Measurements from ENCODE around the gene MYO1D.

MYO1D gene

DNA sequence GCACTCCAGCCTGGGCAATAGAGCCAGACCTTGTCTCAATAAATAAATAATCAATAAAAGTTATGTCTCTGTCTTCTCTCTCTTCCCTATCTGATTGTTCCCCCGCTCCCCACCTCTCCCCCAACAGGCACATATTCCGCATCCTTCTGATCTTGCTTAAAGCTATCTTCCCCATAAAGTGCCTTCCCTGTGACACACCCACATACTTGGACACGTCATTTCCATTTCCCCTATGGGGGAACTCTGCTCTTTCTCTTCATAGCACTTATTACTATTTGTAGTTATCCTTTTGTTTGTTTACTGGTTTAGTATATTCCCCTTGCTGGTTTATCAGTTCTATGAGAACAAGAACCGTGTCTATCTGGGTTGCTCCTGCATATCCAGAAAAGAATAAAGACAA is 14.9 kb downstream of the MYO1D start:
- no peak overlapping the region for H3K4me3 ChIP-seq (replicated peaks in 1 of 2; ENCODE audit: low read depth in 2 of 2, low read length in 2 of 2)
- no peak for DNase-seq (ENCODE audit: low read depth in 2 of 2)
- TF ChIP-seq, protein P1, sequence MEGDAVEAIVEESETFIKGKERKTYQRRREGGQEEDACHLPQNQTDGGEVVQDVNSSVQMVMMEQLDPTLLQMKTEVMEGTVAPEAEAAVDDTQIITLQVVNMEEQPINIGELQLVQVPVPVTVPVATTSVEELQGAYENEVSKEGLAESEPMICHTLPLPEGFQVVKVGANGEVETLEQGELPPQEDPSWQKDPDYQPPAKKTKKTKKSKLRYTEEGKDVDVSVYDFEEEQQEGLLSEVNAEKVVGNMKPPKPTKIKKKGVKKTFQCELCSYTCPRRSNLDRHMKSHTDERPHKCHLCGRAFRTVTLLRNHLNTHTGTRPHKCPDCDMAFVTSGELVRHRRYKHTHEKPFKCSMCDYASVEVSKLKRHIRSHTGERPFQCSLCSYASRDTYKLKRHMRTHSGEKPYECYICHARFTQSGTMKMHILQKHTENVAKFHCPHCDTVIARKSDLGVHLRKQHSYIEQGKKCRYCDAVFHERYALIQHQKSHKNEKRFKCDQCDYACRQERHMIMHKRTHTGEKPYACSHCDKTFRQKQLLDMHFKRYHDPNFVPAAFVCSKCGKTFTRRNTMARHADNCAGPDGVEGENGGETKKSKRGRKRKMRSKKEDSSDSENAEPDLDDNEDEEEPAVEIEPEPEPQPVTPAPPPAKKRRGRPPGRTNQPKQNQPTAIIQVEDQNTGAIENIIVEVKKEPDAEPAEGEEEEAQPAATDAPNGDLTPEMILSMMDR (IDR thresholded peaks at IDR 0.05; ENCODE audit: low read depth, low read length) = no peak

DNA sequence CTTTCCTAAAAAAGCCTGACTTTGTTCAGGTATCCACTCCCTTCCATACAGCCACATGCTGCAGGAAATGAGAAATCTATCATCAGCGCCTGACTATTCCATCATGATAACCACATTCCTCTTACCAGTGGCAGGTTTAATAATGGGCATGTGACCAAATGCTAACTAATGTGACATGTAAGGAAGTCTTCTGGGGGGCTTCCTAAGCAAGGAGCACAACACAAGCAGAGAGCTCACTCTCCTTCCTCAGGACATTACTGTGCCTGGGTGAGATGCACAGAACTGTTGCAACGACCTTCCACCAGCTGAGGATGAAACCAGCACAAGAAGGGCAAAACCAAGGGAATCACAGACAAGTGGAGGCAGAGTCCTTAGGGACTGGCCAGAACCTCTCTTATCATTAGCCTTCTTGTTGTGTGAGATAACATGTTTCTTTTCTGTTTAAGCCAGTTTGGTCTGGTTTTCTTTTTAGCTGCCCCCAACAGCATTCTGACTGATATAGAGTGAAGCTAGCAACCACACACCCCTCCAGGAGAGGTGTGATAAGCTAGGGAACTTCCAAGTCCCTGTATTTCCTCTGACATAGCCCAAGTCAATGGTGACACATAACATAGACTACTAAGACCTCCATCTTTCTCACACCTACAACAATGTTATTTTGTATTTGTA is 16.9 kb downstream of the MYO1D start:
- no peak for DNase-seq (ENCODE audit: low read depth in 2 of 2)
- TF ChIP-seq, protein P1 (IDR thresholded peaks at IDR 0.05; ENCODE audit: low read depth, low read length) = no peak
- no peak overlapping the region for H3K4me3 ChIP-seq (replicated peaks in 1 of 2; ENCODE audit: low read depth in 2 of 2, low read length in 2 of 2)

DNA sequence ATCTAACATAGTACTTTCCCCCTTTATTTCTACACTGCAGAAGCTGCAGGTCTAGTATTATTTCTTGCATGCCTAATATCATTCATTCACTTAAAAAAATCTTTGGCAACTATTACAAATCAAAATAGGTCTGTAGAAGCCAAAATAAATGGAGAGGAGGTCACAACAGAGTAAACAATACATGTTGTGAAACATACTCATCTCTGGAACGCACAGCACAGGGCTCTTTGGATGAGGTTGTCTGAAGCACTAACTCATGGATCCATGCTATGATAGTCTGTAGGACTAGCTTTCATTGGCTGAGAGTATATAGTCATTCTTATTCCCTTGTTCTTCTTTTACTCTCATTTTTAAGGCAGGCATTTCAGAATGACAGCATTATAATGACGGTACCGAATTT is 21.3 kb downstream of the MYO1D start:
- DNase-seq (ENCODE audit: low read depth in 2 of 2) = no peak
- TF ChIP-seq, protein P1 (IDR thresholded peaks at IDR 0.05; ENCODE audit: low read depth, low read length) = no peak

DNA sequence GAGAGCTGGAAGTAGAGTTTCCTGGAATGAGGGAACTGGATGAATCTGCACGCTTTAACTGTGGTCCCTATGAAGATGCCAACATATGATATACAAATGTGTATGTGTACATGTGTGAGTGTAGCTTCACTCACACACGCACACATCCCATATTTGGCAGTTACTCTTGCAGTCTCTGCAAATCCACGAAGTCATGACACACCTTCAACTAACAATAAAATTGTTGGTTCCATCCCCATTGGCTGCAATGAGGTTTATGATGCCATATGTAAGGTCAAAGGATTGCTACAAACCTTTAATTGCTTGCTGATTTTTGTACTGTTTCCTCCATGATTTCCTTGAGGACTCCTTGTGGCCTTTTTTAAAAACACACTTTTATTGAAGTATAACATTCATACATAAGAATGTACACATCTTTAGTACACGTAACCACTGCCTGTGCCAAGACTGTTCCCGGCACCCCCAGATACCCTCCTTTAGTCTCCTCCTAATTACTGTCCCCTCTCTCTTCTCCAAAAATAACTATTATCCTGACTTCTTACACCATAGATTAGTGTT is 22.0 kb downstream of the MYO1D start:
- no peak for DNase-seq (ENCODE audit: low read depth in 2 of 2)
- no peak overlapping the region for H3K4me3 ChIP-seq (replicated peaks in 1 of 2; ENCODE audit: low read depth in 2 of 2, low read length in 2 of 2)
- TF ChIP-seq, protein P1 (IDR thresholded peaks at IDR 0.05; ENCODE audit: low read depth, low read length) = peak; percentile 2

More for the DNA sequence above, 21.3 kb downstream of the MYO1D start:
- H3K4me3 ChIP-seq (replicated peaks in 1 of 2; ENCODE audit: low read depth in 2 of 2, low read length in 2 of 2) = no peak overlapping the region

DNA sequence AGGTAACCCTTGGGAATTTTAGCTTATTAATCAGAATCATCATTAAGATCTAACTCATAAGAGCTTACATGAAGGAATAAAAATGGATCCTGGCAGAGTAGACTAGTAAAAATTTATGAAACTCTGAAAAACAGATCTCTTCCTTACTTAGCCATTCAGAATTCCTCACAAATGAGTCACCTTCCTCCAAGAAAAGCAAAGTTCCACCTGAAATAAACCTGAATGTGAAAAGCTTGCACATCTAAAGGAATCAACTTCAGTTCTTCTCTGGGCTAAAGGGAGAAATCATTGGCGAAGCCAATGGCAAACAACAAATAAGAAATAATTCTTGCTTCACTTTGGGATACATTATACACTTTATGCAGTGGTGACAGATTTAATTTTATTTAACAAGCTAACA is 22.7 kb downstream of the MYO1D start:
- peak in 1 of 2 donors; percentile 39 for DNase-seq (ENCODE audit: low read depth in 2 of 2)
- H3K4me3 ChIP-seq (replicated peaks in 1 of 2; ENCODE audit: low read depth in 2 of 2, low read length in 2 of 2) = no peak overlapping the region
- TF ChIP-seq, protein P1 (IDR thresholded peaks at IDR 0.05; ENCODE audit: low read depth, low read length) = no peak

DNA sequence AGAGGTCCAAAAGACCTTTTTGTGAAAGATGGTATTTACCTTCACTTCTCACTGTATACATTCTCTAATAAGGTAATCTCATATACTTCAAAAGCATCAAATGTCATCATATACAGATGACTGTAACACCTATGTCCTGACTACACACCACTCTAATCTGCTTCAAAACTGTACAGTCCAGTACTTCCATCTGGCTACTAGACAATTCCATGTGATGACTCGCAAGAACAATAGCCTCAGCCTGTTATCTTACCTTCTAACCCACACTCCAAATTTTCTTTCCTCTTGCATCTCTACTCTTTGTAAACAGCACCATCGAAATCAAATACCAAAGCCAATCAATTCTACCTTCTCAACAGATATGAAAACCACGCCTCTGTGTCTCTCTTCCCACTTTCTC is 24.1 kb downstream of the MYO1D start:
- H3K4me3 ChIP-seq (replicated peaks in 1 of 2; ENCODE audit: low read depth in 2 of 2, low read length in 2 of 2) = no peak overlapping the region
- TF ChIP-seq, protein P1 (IDR thresholded peaks at IDR 0.05; ENCODE audit: low read depth, low read length) = no peak
- DNase-seq (ENCODE audit: low read depth in 2 of 2) = peak in 1 of 2 donors; percentile 37
